Neural progenitor cell (in vitro differentiated cells): ENCODE measurements around the gene PATJ.
"Not testable (repeated sequence)": the region's sequence is repeated elsewhere in the genome, so short reads cannot be mapped to it uniquely, and the experiment has no call there.

Experiments used
- EZH2 ChIP-seq: fragments of 200-600 bp; sonication (generic); IDR thresholded peaks from 2 replicates; pipeline ENCODE4 v1.6.1; 2017; ENCODE audit warnings: antibody characterized with exemption, mild to moderate bottlenecking, moderate library complexity
- EZH2phosphoT487 ChIP-seq: fragments of 200-600 bp; sonication (generic); IDR thresholded peaks from 2 replicates; pipeline ENCODE4 v1.6.1; 2017; ENCODE audit warnings: antibody characterized with exemption
- TF ChIP-seq, protein P1 (sequence below): fragments of 200-600 bp; sonication (generic); IDR thresholded peaks from 2 replicates; pipeline ENCODE4 v1.5.1; 2017; ENCODE audit warnings: antibody characterized with exemption, mild to moderate bottlenecking

DNA sequence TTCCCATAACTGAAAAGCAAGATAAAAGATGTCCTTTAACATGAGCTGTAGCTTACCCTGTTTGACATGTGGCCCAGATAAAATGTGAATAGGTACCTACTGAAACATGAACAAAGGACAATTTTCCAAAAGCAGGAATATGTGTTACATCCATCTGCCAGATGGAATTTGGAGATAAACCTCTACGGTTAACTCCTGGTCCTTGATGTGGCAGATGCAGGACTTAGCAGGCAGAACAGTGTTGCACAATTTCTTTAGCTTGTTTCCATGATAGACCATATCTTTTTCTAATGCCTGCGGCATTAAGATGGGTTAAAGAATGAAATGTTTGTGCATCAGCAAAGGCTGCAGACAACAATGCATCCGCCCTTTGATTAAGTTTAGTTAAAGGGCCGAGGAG is 437.8 kb downstream of the PATJ start:
- TF ChIP-seq, protein P1, sequence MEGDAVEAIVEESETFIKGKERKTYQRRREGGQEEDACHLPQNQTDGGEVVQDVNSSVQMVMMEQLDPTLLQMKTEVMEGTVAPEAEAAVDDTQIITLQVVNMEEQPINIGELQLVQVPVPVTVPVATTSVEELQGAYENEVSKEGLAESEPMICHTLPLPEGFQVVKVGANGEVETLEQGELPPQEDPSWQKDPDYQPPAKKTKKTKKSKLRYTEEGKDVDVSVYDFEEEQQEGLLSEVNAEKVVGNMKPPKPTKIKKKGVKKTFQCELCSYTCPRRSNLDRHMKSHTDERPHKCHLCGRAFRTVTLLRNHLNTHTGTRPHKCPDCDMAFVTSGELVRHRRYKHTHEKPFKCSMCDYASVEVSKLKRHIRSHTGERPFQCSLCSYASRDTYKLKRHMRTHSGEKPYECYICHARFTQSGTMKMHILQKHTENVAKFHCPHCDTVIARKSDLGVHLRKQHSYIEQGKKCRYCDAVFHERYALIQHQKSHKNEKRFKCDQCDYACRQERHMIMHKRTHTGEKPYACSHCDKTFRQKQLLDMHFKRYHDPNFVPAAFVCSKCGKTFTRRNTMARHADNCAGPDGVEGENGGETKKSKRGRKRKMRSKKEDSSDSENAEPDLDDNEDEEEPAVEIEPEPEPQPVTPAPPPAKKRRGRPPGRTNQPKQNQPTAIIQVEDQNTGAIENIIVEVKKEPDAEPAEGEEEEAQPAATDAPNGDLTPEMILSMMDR: not testable (repeated sequence)
- not testable (repeated sequence) for TF ChIP-seq EZH2phosphoT487, EZH2
